Psoas muscle (tissue), 8 donors: ENCODE results near the gene EFNA2. TPM values are rescaled to one million over a fixed set of nuclear protein-coding genes. Genes with fewer than 3 reads are reported as not detected.

Source experiments
- ATAC-seq, 4 donors: fragments of 200-7000 bp; cut with Tn5 transposase; one replicate each; pipeline ENCODE4 v1.9.1; 2020; ENCODE audit warnings: moderate library complexity in 3 of 4, mild to moderate bottlenecking in 2 of 4
- DNase-seq, 2 donors: peaks; one replicate each; pipeline ENCODE4 v3.0.0-alpha.2; 2020
- H3K27ac ChIP-seq: fragments of 200-600 bp; one replicate; pipeline ENCODE4 v1.8.0; 2022
- H3K27me3 ChIP-seq, 3 donors: fragments of 200-600 bp in 1 of 3; one replicate each; pipeline versions ENCODE4 v1.6.1 to v1.8.0; 2013 to 2022; ENCODE audit warnings: low read length in 2 of 3, mild to moderate bottlenecking in 2 of 3, moderate library complexity in 1 of 3; ENCODE audit not compliant: insufficient read depth in 3 of 3
- H3K36me3 ChIP-seq, 2 donors: fragments of 200-600 bp in 1 of 2; one replicate each; pipeline versions ENCODE4 v1.6.1 to v1.8.0; 2013 to 2022; ENCODE audit warnings: low read depth in 1 of 2, mild to moderate bottlenecking in 1 of 2, moderate library complexity in 1 of 2; ENCODE audit not compliant: insufficient read depth in 1 of 2
- H3K4me1 ChIP-seq: fragments of 200-600 bp; one replicate; pipeline ENCODE4 v1.8.0; 2022
- H3K4me3 ChIP-seq: fragments of 200-600 bp; one replicate; pipeline ENCODE4 v1.8.0; 2022; ENCODE audit warnings: mild to moderate bottlenecking
- H3K9me3 ChIP-seq: fragments of 200-600 bp; one replicate; pipeline ENCODE4 v1.8.0; 2022
- WGBS, 3 donors: extraction: QIAGEN DNeasy Blood & Tissue Kit; methylation state at CpG; one replicate each; pipeline versions ENCODE4 v1.1.6 to v1.1.7; 2013; 5-methylcytosine and 5-hydroxymethylcytosine counted together
- intact Hi-C, 2 donors: fragments of 100-400 bp; cut with DNase I; formaldehyde crosslinking; loops; one replicate each; pipeline versions ENCODE4 v1.11.0 to v1.14.2; 2022
- polyA plus RNA-seq, 3 donors: library from polyadenylated mRNA; stranded (reverse); fragments of 200-250 nt; gene quantifications; one replicate each; pipeline ENCODE4 v1.2.3, GENCODE V29; 2013
- total RNA-seq, 4 donors: library from RNA; stranded (reverse); fragmentation: NEBNext Ultra II Directional in 2 of 4; extraction: Animal tissue kit (Norgen Biotek cat#: 25700) in 2 of 4; gene quantifications; one replicate each; pipeline versions ENCODE4 v1.2.1 to v1.2.4, GENCODE V29; 2021 to 2023
- TF ChIP-seq, protein P1 (sequence below): fragments of 200-600 bp; IDR thresholded peaks from one replicate; pipeline ENCODE4 v1.8.0; 2022; ENCODE audit warnings: antibody characterized with exemption
- donor health status: healthy with polysubstance abuse.
- donor health status: DM: no; HTN: no; CAD: no; lungs with moderate emphysema.
- donor health status: Bipolar disorder and iron deficiency.
- donor health status: healthy.
- donor health status: DM: yes; HTN: yes; CAD: no.
- donor health status: DM: no; HTN: no; CAD: no.
- donor health status: DM: no; HTN: no; CAD: no.
- donor health status: DM: yes; HTN: yes; CAD: no.

The EFNA2 gene
- total and polyA plus RNA-seq, 7 donors, result not detected

DNA sequence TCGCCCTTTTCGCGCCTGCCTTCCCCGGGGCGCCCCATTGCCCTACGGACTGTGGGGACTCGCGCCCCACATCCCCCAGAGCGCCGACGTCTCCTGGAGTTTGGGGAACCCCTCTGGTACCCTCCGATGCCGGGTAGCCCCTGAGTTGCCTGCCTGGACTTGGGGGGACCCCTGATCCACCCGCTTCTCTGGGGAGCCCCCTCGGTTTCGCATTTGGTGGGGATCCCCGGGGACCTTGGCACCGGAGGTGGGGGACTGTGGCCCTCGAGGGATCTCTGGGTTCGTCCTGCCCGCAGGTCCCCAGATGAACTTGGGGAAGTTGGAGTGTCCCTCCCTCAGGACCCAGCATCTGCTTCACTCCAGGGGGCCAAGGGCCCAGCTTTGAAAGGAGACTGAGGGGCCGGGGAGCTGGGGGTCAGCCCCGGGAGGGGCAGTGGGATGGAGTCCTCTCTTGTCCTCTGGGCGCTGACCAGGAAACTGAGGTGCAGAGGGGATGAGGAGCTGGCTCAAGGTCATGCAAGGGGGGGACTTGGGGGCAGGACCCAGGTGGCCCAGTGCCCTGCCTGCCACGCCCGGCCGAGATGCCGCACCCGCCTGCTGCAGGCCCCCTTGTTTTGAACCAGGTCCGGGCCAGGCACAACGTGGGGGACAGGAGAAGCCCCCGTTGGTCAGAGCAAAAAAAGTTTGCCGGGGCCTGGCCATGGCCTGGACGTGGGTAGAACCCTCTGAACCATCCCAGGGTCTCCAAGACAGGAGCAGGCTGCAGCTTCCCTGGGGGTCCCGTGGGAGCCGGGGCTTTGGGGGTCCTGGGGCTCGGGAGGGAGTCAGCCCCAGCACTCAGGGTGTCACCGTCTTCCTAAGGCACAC is 1.0 kb downstream of the EFNA2 start:
- ATAC-seq, result no peak
- 22 to 31% (median 28%) methylated on average over 26 to 38 of the region's 38 CpGs for WGBS, 3 donors
- Histone ChIP-seq H3K36me3 (no peaks in the 10 kb centered on the region), H3K4me1 (peaks cover 5% of the 10 kb centered on the region), H3K9me3 (no peaks in the 10 kb centered on the region), H3K27ac (no peak overlapping the region), H3K4me3 (no peak overlapping the region), H3K27me3 (peaks cover 0 to 65% (median 33%) of the 10 kb centered on the region in 3 donors)
- intact Hi-C loops, result loop anchor here (10.0 kb wide), 2 partner anchors 158 to 238 kb away; partner anchors contain the start of gene PLK5 (in 1 of the 2)
- TF ChIP-seq, protein P1, sequence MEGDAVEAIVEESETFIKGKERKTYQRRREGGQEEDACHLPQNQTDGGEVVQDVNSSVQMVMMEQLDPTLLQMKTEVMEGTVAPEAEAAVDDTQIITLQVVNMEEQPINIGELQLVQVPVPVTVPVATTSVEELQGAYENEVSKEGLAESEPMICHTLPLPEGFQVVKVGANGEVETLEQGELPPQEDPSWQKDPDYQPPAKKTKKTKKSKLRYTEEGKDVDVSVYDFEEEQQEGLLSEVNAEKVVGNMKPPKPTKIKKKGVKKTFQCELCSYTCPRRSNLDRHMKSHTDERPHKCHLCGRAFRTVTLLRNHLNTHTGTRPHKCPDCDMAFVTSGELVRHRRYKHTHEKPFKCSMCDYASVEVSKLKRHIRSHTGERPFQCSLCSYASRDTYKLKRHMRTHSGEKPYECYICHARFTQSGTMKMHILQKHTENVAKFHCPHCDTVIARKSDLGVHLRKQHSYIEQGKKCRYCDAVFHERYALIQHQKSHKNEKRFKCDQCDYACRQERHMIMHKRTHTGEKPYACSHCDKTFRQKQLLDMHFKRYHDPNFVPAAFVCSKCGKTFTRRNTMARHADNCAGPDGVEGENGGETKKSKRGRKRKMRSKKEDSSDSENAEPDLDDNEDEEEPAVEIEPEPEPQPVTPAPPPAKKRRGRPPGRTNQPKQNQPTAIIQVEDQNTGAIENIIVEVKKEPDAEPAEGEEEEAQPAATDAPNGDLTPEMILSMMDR, result no peak
- no peak for DNase-seq

DNA sequence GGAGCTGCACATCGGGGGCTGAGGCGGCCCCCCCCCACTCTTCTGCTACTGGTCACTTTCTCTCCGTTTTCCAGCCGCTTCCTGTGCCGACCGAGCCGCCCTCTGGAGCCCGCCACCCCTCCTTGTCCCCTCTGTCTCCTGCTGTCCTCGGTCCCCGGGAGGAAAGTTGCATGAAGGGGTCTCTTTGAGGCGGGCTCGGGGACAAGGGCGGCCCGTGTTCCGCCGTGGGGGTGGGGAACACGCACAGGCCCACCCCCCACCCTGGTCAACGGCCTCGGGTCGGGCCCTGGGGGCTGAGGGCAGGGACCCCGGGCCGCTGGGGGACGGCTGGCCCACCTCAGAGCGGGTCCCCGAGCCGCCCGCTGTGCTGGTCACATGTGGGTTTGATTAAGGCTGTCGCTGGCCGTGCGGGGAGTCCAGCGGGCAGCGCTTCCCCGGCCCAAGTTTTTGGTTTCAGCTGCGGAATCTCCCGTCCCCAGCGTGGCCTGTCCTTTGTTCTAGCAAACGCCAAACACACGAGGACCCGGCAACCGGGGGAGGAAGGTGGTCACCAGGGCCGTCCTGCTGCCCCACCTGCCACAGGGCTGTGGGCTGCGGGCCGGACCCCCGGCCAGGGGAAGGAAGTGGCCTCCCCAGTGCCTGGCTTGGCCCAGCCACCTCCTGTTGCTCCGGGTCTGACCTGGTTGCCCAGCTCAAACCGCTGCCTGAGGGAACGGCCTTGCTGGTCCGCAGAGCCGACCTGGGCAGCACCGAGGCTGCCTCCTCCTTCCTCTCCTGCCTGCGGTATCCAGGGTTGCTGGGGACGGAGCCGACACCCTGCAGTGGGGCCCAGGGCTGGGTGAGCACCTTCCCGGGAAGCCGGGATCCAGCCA is 1.9 kb downstream of the EFNA2 start:
- 35 to 39% (median 38%) methylated on average over 45 to 55 of the region's 55 CpGs for WGBS, 3 donors
- no peaks in the 10 kb centered on the region for H3K9me3 ChIP-seq
- intact Hi-C loops, result loop anchor here (10.0 kb wide), 2 partner anchors 157 to 237 kb away; partner anchors contain the start of gene PLK5 (in 1 of the 2)
- no peak for ATAC-seq
- no peak overlapping the region for H3K4me3 ChIP-seq
- TF ChIP-seq, protein P1, result no peak
- no peak for DNase-seq
- peaks cover 0 to 74% (median 38%) of the 10 kb centered on the region in 3 donors for H3K27me3 ChIP-seq
- no peak overlapping the region for H3K27ac ChIP-seq
- peaks cover 5% of the 10 kb centered on the region for H3K4me1 ChIP-seq
- H3K36me3 ChIP-seq, result no peaks in the 10 kb centered on the region

DNA sequence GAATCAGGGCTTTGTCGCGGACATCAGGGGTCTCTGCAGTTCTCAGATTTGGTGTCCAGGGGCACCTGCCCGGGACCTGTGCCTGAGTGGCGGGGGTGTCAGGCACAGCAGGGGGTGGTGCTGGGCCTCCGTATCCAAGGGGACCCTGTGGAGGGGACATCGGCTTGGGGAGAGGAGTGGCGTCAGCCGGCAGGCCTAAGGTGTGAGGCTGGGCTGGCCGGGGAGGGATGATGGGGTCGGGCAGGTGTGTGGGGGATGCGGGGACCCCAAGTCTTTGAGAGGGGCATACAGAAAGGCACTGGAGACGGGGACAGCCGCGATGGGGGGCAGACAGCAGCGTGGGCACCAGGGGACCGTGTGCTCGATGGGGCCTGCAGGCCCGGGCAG is 2.5 kb downstream of the EFNA2 start:
- no peaks in the 10 kb centered on the region for H3K9me3 ChIP-seq
- TF ChIP-seq, protein P1, result no peak
- H3K36me3 ChIP-seq, result no peaks in the 10 kb centered on the region
- no peak for DNase-seq
- intact Hi-C loops, result loop anchor here (10.0 kb wide), 2 partner anchors 157 to 237 kb away; partner anchors contain the start of gene PLK5 (in 1 of the 2)
- peaks cover 0 to 80% (median 38%) of the 10 kb centered on the region in 3 donors for H3K27me3 ChIP-seq
- H3K27ac ChIP-seq, result no peak overlapping the region
- H3K4me3 ChIP-seq, result no peak overlapping the region
- peaks cover 5% of the 10 kb centered on the region for H3K4me1 ChIP-seq
- WGBS, 3 donors, result 84% methylated on average over 16 to 18 of the region's 18 CpGs
- no peak for ATAC-seq

DNA sequence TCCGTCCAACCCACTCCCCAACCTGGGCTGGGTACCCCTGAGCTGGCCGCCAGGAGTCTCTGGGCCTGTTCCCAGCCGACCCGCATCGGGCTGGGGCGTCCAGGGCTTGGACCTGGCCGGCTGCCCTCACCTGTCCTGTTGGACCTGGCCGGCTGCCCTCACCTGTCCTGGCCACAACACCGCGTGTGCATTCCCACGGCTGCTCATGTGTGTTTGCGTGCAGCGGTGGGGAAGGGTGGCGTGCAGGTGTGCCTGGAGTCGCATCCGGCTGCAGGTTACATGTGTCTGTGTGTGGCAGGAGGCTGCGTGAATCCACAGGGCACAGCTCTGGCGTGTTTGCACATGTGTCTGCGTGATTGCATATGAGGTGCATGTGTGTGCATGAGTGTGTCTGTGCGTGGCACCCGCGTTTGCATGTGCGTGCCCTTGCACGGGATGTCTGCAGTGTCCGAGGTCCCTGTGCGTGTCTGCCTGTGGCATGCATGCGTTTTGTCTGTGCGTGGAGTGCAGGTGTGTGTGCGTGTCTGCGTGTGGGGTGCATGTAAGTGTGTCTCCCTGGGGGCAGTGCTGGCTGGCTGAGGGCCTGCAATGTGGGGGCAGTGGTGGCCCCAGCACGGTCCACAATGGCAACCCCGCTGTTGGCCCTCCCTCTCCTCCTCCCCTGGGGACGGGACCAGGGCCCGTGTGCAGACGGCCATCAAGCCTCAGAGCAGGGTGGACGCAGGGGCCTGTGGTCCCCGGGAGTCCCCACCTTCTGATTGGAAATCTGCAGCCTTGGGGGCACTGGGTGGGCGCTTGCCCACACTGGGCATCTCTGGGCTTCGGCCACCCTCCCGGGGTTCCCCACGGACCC is 3.4 kb downstream of the EFNA2 start:
- H3K4me3 ChIP-seq, result no peak overlapping the region
- no peaks in the 10 kb centered on the region for H3K36me3 ChIP-seq
- TF ChIP-seq, protein P1, result no peak
- no peak overlapping the region for H3K27ac ChIP-seq
- peaks cover 5% of the 10 kb centered on the region for H3K4me1 ChIP-seq
- H3K27me3 ChIP-seq, result peaks cover 0 to 84% (median 38%) of the 10 kb centered on the region in 3 donors
- WGBS, 3 donors, result 79 to 83% (median 83%) methylated on average over 36 to 41 of the region's 41 CpGs
- ATAC-seq (no peak), DNase-seq (no peak)
- intact Hi-C loops, result loop anchor here (10.0 kb wide), 2 partner anchors 156 to 236 kb away; partner anchors contain the start of gene PLK5 (in 1 of the 2)
- H3K9me3 ChIP-seq, result no peaks in the 10 kb centered on the region
